Eye (tissue), 1 donor: ENCODE measurements around the gene KCNJ2.

Experiments
- DNase-seq: peaks from one replicate; pipeline ENCODE4 v3.0.0-alpha.2; 2015

Gene KCNJ2

GRCh38 chr17:70206361-70207010 lies 37.2 kb downstream of the KCNJ2 start:
- DNase-seq: no peak

- DNase-seq: no peak
Measured at GRCh38 chr17:70207184-70207583, 37.9 kb downstream of the KCNJ2 start.

DNA sequence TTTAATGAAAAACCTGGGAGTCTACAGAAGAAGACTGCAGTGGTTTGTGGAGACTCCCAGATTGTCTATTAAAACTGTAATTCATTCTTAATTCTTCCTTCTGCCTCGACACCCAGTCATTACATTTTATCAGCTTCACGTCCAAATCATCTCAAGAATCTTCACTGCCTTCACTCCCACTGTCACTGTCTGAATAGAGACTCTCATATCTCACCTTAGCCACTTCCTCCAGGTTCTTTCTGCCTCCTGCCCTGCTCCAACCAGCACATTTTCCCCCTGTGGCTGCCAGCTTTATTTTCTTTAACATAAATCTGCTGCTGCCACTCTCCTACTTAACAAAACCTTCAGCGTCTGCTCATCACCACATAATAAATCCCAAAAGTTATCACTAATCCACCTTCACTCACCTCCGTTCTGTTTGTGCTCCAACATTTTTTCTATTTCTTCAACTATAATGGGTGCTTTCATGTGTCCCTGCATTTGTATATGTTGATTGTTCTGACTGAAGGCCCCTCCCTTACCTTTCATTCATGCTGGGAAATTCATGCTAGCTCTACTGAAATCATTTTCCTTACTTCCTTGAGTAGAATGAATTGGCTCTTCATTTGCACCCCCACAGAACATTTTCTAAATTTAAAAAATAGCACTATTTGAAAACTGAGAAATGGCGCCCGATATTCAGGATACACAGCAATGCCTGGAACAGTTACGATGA lies 38.9 kb downstream of the KCNJ2 start:
- no peak for DNase-seq

DNA sequence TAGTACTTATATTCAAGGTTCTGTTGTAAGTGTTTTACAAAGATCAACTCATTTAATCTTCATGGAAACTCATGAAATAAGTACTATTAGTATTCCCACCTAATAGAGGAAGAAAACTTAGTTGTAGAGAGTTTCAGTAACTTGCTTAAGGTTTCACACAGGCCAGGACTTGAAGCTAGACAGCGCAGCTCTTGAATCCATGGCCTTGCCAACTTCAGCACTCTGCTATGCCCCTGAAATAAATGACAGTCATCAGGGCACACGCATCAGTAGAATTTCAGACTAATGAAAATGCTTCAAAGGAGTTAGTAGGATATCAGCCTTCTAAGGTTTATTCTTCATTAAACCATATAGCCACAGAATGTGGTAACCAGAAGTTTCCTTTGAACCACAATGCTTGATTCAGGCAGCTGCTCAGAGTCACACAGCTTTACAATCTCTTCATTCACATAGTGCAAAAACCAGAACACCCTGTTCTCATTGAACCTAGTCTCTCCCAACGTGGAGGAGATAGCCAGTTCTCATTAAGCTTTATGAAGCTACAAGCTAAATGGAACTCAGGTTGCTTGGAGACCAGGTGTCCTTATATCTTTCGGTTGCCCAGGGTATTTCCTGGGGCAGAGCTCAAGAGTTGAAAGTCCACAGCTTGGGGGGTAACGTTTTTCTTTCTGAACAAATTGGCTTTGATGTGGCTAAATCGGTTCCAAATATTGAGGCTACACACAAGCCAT lies 39.7 kb downstream of the KCNJ2 start:
- DNase-seq: no peak

DNA sequence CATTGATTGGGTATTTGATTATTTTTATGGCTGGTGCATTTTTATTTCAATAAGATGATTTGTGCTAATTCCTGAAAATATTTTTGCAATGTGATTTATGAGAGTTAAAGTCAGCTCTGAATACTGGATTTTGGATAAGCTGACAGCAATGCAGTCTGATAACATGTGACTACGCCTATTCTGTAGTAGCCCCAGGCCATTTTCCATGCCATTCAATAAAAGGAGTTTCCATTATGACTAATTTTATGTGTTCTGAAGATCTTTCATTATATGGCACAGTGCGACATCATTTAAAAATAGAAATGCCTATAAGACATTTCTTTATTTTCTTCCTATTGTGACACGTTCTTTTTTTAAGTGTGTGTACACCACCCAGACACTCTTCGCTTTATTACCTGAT lies 46.3 kb downstream of the KCNJ2 start:
- DNase-seq: no peak

DNA sequence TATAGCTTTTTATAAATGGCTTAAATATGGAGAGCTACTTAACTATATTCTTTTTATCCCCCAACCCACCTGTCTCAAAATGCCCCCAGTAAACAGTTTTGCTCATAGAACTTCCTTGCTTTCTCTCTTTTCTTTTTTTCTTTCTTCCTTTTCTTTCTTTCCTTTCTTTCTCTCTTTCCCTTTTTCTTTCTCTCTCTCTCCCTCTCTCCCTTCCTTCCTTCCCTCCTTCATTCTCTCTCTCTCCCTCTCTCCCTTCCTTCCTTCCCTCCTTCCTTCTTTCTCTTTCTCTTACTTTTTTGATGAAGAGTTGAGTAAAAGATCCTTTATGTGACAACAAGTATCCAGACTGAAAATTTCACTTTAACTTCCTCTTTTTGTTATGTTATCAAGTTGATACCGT lies 48.2 kb downstream of the KCNJ2 start:
- no peak for DNase-seq

- DNase-seq: no peak
Measured at GRCh38 chr17:70225276-70225675, 55.9 kb downstream of the KCNJ2 start.
